HG03039 (cell line): ENCODE measurements around the gene C3orf80.
A peak's percentile ranks its signal among the peaks of the same experiment; 100 is the strongest.
"Not testable (repeated sequence)": the region's sequence is repeated elsewhere in the genome, so short reads cannot be mapped to it uniquely, and the experiment has no call there.

Experiments
- ATAC-seq: cut with Tn5 transposase; IDR thresholded peaks from one replicate; pipeline ENCODE4 v1.9.1; 2021; ENCODE audit warnings: mild to moderate bottlenecking, moderate library complexity; ENCODE audit not compliant: unreplicated experiment

C3orf80 gene

GRCh38 chr3:160225176-160226025 lies at the start of gene C3orf80:
TSS of gene C3orf80 (plus strand) at chr3:160225422. CDS start at chr3:160225636, 214 bp downstream.
- ATAC-seq: peak; percentile 65

- ATAC-seq: no peak
These were observed 48.3 kb upstream of the C3orf80 start for GRCh38 chr3:160176923-160177322.

- ATAC-seq: not testable (repeated sequence)
These were observed 46.6 kb upstream of the C3orf80 start for GRCh38 chr3:160178661-160179060.

GRCh38 chr3:160179403-160179802 lies 45.8 kb upstream of the C3orf80 start:
- not testable (repeated sequence) for ATAC-seq

GRCh38 chr3:160179906-160180305 lies 45.3 kb upstream of the C3orf80 start:
- ATAC-seq: no peak

GRCh38 chr3:160180581-160181216 lies 44.5 kb upstream of the C3orf80 start:
- ATAC-seq: no peak

GRCh38 chr3:160183345-160184076 lies 41.7 kb upstream of the C3orf80 start:
- ATAC-seq: peak; percentile 43

- no peak for ATAC-seq
These were observed 40.6 kb upstream of the C3orf80 start for GRCh38 chr3:160184655-160185054.

GRCh38 chr3:160185751-160186150 lies 39.5 kb upstream of the C3orf80 start:
- ATAC-seq: no peak

GRCh38 chr3:160187288-160187687 lies 37.9 kb upstream of the C3orf80 start:
- no peak for ATAC-seq

GRCh38 chr3:160192310-160193029 lies 32.8 kb upstream of the C3orf80 start:
- ATAC-seq: no peak

- no peak for ATAC-seq
These were observed 31.5 kb upstream of the C3orf80 start for GRCh38 chr3:160193644-160194192.

GRCh38 chr3:160194438-160194837 lies 30.8 kb upstream of the C3orf80 start:
- ATAC-seq: no peak

GRCh38 chr3:160195106-160195505 lies 30.1 kb upstream of the C3orf80 start:
- ATAC-seq: no peak

- no peak for ATAC-seq
These were observed 28.6 kb upstream of the C3orf80 start for GRCh38 chr3:160196511-160197104.

- ATAC-seq: no peak
These were observed 26.1 kb upstream of the C3orf80 start for GRCh38 chr3:160199108-160199507.

GRCh38 chr3:160200353-160200752 lies 24.9 kb upstream of the C3orf80 start:
- no peak for ATAC-seq

GRCh38 chr3:160204396-160205011 lies 20.7 kb upstream of the C3orf80 start:
- ATAC-seq: not testable (repeated sequence)

- no peak for ATAC-seq
These were observed 19.6 kb upstream of the C3orf80 start for GRCh38 chr3:160205606-160206005.

- no peak for ATAC-seq
These were observed 14.9 kb upstream of the C3orf80 start for GRCh38 chr3:160210341-160210740.
